IMR-90 (cell line): ENCODE measurements around the gene ALOXE3.

Experiments
- CEBPB ChIP-seq: IDR thresholded peaks from 2 replicates; pipeline ENCODE4 v1.6.1; 2012; ENCODE audit warnings: low read depth, low read length, improper control_type of control experiment
- POLR2A ChIP-seq: IDR thresholded peaks from 2 replicates; pipeline ENCODE4 v1.6.1; 2012; ENCODE audit warnings: mild to moderate bottlenecking, low read depth, low read length
- TF ChIP-seq, protein P1 (sequence below): conservative IDR thresholded peaks from 2 replicates; pipeline ENCODE4 v1.5.1; 2012; ENCODE audit warnings: mild to moderate bottlenecking, low read depth, low read length, improper control_type of control experiment

DNA sequence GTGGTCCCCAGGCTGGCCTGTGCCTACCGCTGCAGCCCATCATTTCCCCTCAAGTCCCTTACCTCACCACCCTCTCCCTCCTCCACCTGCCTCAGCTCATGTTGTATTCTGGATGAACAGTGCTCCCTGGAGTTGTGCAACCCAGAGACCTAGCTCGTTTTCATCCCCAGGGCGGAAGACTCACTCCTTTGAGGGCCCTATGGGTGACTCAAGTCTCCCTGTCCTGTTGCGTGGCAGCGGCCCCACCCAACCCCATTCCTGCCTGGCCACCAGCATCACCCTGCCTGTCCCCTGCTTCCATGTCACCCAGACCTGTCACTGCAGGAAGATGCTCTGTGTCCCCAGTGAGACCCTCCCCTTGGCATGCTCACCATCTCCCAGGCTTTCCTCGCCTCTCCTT lies 34.1 kb downstream of the ALOXE3 start:
- no peak for TF ChIP-seq POLR2A
- no peak for TF ChIP-seq CEBPB
- TF ChIP-seq, protein P1, sequence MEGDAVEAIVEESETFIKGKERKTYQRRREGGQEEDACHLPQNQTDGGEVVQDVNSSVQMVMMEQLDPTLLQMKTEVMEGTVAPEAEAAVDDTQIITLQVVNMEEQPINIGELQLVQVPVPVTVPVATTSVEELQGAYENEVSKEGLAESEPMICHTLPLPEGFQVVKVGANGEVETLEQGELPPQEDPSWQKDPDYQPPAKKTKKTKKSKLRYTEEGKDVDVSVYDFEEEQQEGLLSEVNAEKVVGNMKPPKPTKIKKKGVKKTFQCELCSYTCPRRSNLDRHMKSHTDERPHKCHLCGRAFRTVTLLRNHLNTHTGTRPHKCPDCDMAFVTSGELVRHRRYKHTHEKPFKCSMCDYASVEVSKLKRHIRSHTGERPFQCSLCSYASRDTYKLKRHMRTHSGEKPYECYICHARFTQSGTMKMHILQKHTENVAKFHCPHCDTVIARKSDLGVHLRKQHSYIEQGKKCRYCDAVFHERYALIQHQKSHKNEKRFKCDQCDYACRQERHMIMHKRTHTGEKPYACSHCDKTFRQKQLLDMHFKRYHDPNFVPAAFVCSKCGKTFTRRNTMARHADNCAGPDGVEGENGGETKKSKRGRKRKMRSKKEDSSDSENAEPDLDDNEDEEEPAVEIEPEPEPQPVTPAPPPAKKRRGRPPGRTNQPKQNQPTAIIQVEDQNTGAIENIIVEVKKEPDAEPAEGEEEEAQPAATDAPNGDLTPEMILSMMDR = no peak
